ENCODE measurements around the gene THRSP.

The THRSP gene

DNA sequence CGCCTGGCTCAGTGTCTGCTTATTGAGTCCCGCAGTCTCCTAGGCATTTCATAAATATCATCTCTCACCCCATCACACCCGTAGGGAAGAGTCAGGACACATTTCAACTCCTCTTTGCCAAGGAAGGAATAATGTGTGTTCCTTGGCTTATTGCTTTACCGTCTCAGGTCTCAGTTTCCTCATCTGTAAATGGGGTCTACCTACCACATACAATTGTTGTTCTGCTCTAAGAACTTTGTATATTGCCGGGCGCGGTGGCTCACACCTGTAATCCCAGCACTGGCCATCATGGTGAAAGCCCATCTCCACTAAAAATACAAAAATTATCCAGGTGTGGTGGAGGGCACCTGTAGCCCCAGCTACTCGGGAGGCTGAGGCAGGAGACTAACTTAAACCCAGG lies 3.1 kb upstream of the THRSP start:
- no peaks in the 10 kb centered on the region for H4K20me1 ChIP-seq (ENCODE audit: low read depth, low read length)
- no peak overlapping the region for H3K9ac ChIP-seq (ENCODE audit: low read length)
- H3K27me3 ChIP-seq (ENCODE audit: low read length): no peaks in the 10 kb centered on the region
- no peak overlapping the region for H3K4me2 ChIP-seq (ENCODE audit: low read depth, low read length, poor library complexity, severe bottlenecking)
- H3K27ac ChIP-seq (ENCODE audit: low read depth, low read length): no peak overlapping the region
- TF ChIP-seq EZH2phosphoT487 (conservative IDR thresholded peaks at IDR 0.05; ENCODE audit: low read length) (no peak), CTCF (IDR thresholded peaks at IDR 0.05; ENCODE audit: insufficient read depth, low read length, poor library complexity, severe bottlenecking) (no peak)
- H3K79me2 ChIP-seq (ENCODE audit: insufficient read depth, low read length): no peaks in the 10 kb centered on the region
- no peaks in the 10 kb centered on the region for H3F3A ChIP-seq (ENCODE audit: insufficient read depth)
- H3K9me2 ChIP-seq (replicated peaks; ENCODE audit: insufficient read depth, low read length): no peaks in the 10 kb centered on the region
- H2AFZ ChIP-seq (ENCODE audit: low read depth, low read length, severe bottlenecking): no peak overlapping the region
- H3K9me3 ChIP-seq (ENCODE audit: insufficient read depth, low read length): no peaks in the 10 kb centered on the region
- no peaks in the 10 kb centered on the region for H3K36me3 ChIP-seq (ENCODE audit: low read length)
- no peak overlapping the region for H3K4me3 ChIP-seq (ENCODE audit: insufficient read depth, low read length, poor library complexity, severe bottlenecking)

DNA sequence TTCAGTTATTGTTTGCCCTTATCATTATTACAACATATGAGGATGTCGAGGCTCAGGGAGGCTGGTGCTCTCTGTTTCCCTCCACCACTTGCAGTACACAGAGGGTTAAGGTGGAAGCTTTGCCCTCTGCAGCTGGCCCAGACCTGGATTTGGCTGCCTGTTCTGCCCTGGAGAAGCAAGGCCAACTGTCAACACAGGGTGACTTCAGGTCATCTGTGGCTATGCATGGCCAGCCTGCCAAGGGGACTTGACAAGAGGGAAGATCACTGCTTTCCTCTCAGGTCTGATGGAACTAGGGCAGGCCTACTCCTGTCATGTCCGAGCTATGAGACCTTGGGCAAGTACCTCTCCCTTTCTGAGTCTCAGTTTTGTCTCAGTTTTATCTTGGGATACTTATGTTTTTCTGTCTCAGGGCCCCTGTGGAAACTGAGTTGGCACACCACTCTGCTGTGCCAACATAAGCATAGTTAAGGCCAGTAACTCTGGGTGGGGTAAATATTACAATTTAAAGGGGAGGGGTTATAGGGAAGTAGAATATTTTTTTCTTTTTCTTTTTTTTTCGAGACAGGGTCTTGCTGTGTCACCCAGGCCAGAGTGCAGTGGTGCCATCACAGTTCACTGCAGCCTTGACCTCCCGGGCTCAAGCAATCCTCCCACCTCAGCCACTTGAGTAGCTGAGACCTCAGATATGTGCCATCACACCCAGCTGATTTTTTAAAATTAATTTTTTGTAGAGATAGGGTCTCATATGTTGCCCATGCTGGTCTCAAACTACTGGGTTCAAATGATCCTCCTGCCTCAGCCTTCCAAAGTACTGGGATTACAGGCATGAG lies 2.4 kb upstream of the THRSP start:
- Histone ChIP-seq H3K9ac (ENCODE audit: low read length) (no peak overlapping the region), H3K9me2 (replicated peaks; ENCODE audit: insufficient read depth, low read length) (no peaks in the 10 kb centered on the region), H3K27ac (ENCODE audit: low read depth, low read length) (no peak overlapping the region), H3K4me3 (ENCODE audit: insufficient read depth, low read length, poor library complexity, severe bottlenecking) (no peak overlapping the region), H3K36me3 (ENCODE audit: low read length) (no peaks in the 10 kb centered on the region), H3K9me3 (ENCODE audit: insufficient read depth, low read length) (no peaks in the 10 kb centered on the region), H4K20me1 (ENCODE audit: low read depth, low read length) (no peaks in the 10 kb centered on the region), H3K27me3 (ENCODE audit: low read length) (no peaks in the 10 kb centered on the region), H2AFZ (ENCODE audit: low read depth, low read length, severe bottlenecking) (no peak overlapping the region), H3K79me2 (ENCODE audit: insufficient read depth, low read length) (no peaks in the 10 kb centered on the region), H3F3A (ENCODE audit: insufficient read depth) (no peaks in the 10 kb centered on the region), H3K4me2 (ENCODE audit: low read depth, low read length, poor library complexity, severe bottlenecking) (no peak overlapping the region)
- no peak for TF ChIP-seq EZH2phosphoT487 (conservative IDR thresholded peaks at IDR 0.05; ENCODE audit: low read length)
- TF ChIP-seq CTCF (IDR thresholded peaks at IDR 0.05; ENCODE audit: insufficient read depth, low read length, poor library complexity, severe bottlenecking): no peak

- Histone ChIP-seq H3K9me2 (replicated peaks; ENCODE audit: insufficient read depth, low read length) (no peaks in the 10 kb centered on the region), H3K9ac (ENCODE audit: low read length) (no peak overlapping the region), H3K79me2 (ENCODE audit: insufficient read depth, low read length) (no peaks in the 10 kb centered on the region), H3K4me3 (ENCODE audit: insufficient read depth, low read length, poor library complexity, severe bottlenecking) (no peak overlapping the region), H3K36me3 (ENCODE audit: low read length) (no peaks in the 10 kb centered on the region), H3K27ac (ENCODE audit: low read depth, low read length) (no peak overlapping the region), H3K4me2 (ENCODE audit: low read depth, low read length, poor library complexity, severe bottlenecking) (no peak overlapping the region), H4K20me1 (ENCODE audit: low read depth, low read length) (no peaks in the 10 kb centered on the region), H2AFZ (ENCODE audit: low read depth, low read length, severe bottlenecking) (no peak overlapping the region), H3K27me3 (ENCODE audit: low read length) (no peaks in the 10 kb centered on the region), H3F3A (ENCODE audit: insufficient read depth) (no peaks in the 10 kb centered on the region), H3K9me3 (ENCODE audit: insufficient read depth, low read length) (no peaks in the 10 kb centered on the region)
- no peak for TF ChIP-seq CTCF (IDR thresholded peaks at IDR 0.05; ENCODE audit: insufficient read depth, low read length, poor library complexity, severe bottlenecking)
- TF ChIP-seq EZH2phosphoT487 (conservative IDR thresholded peaks at IDR 0.05; ENCODE audit: low read length): no peak
These were observed 1.7 kb upstream of the THRSP start for GRCh38 chr11:78061921-78062311.

Measured in SU-DHL-6 (cell line).